HL-60 (cell line): ENCODE measurements around the gene CD7.

ENCODE experiments used
- DNase-seq, 2 experiments: peaks; one replicate each; pipeline ENCODE4 v3.0.0-alpha.2; 2010 to 2020; ENCODE audit warnings: low read depth in 1 of 2, low spot score in 1 of 2
- H3K27ac ChIP-seq: fragments of 250-450 bp; sonication (Bioruptor Pico); replicated peaks from 2 replicates; pipeline ENCODE4 v1.5.1; 2020; ENCODE audit warnings: mild to moderate bottlenecking, moderate library complexity
- H3K27me3 ChIP-seq: fragments of 250-450 bp; sonication (Bioruptor Pico); 2 replicates; pipeline ENCODE4 v1.5.1; 2021; ENCODE audit warnings: mild to moderate bottlenecking, moderate library complexity; ENCODE audit not compliant: insufficient read depth, poor library complexity, severe bottlenecking
- H3K4me3 ChIP-seq: replicated peaks from 2 replicates; pipeline ENCODE4 v1.5.1; 2011; ENCODE audit warnings: mild to moderate bottlenecking, control low read depth, low read length; ENCODE audit not compliant: insufficient read depth
- CTCF ChIP-seq: IDR thresholded peaks from one replicate; pipeline ENCODE4 v1.5.1; 2011; ENCODE audit warnings: low read length, control low read depth, inconsistent platforms; ENCODE audit not compliant: insufficient read depth
- GABPA ChIP-seq: IDR thresholded peaks from 2 replicates; pipeline ENCODE4 v1.6.1; 2012; ENCODE audit warnings: low read depth
- POLR2AphosphoS5 ChIP-seq: IDR thresholded peaks from 2 replicates; pipeline ENCODE4 v1.6.1; 2012; ENCODE audit warnings: low read depth
- REST ChIP-seq: IDR thresholded peaks from 2 replicates; pipeline ENCODE4 v1.6.1; 2012; ENCODE audit warnings: low read depth; ENCODE audit not compliant: insufficient replicate concordance
- SPI1 ChIP-seq: IDR thresholded peaks from 2 replicates; pipeline ENCODE4 v1.6.1; 2012; ENCODE audit warnings: low read depth, mild to moderate bottlenecking, borderline replicate concordance

The CD7 gene

GRCh38 chr17:82334204-82334621 lies 16.8 kb upstream of the CD7 start:
- H3K27ac ChIP-seq, result no peak overlapping the region
- peaks cover 41% of the 10 kb centered on the region for H3K27me3 ChIP-seq
- TF ChIP-seq CTCF (no peak), GABPA (no peak), SPI1 (no peak), REST (no peak), POLR2AphosphoS5 (no peak)
- DNase-seq, result no peak
- H3K4me3 ChIP-seq, result no peak overlapping the region

- Histone ChIP-seq H3K4me3 (peak within 1 kb of the TSS; percentile 37), H3K27ac (no peak within 1 kb of the TSS)
- DNase-seq, result no peak
Observed at GRCh38 chr17:82333279-82334171, 16.1 kb upstream of the CD7 start, which contains the start of gene SECTM1. SECTM1 (minus strand) TSS chr17:82333766; CDS start chr17:82327240, 6,526 bp downstream.

More at GRCh38 chr17:82333279-82334171, 16.1 kb upstream of the CD7 start, which contains the start of gene SECTM1:
- peaks cover 41% of the 10 kb centered on the region for H3K27me3 ChIP-seq
- TF ChIP-seq POLR2AphosphoS5 (no peak), CTCF (no peak), REST (no peak), GABPA (no peak), SPI1 (no peak)
